ENCODE measurements around the gene ACIN1. TPM values are rescaled to one million over a fixed set of nuclear protein-coding genes. Genes with fewer than 3 reads are reported as not detected.
A peak's percentile ranks its signal among the peaks of the same experiment; 100 is the strongest.
"Not testable (repeated sequence)": the region's sequence is repeated elsewhere in the genome, so short reads cannot be mapped to it uniquely, and the experiment has no call there.

ACIN1 gene
- total RNA-seq, 2 experiments from 2014 or later = 166 to 167 TPM

- ChIA-PET POLR2A (interaction anchor here (0.6 to 1.5 kb wide), 5 partner anchors 10 to 162 kb away, joined by 3 to 8 read pairs (median 3); partner anchors contain the start of genes AJUBA and HAUS4), CTCF (interaction anchor here (0.5 to 2.7 kb wide), 9 partner anchors 15 to 78 kb away, joined by 3 to 12 read pairs (median 5); partner anchors contain the start of gene AJUBA)
- Mint-ChIP-seq H3K27ac (no peak overlapping the region), H3K36me3 (ENCODE audit: low read depth) (peaks cover 33% of the 10 kb centered on the region), H3K27me3 (no peaks in the 10 kb centered on the region), H3K9me3 (no peaks in the 10 kb centered on the region), H3K4me1 (peaks cover 26% of the 10 kb centered on the region), H3K4me3 (no peak overlapping the region)
- no peak for DNase-seq
These were observed 71.7 kb downstream of the ACIN1 start for GRCh38 chr14:23023022-23023794.

DNA sequence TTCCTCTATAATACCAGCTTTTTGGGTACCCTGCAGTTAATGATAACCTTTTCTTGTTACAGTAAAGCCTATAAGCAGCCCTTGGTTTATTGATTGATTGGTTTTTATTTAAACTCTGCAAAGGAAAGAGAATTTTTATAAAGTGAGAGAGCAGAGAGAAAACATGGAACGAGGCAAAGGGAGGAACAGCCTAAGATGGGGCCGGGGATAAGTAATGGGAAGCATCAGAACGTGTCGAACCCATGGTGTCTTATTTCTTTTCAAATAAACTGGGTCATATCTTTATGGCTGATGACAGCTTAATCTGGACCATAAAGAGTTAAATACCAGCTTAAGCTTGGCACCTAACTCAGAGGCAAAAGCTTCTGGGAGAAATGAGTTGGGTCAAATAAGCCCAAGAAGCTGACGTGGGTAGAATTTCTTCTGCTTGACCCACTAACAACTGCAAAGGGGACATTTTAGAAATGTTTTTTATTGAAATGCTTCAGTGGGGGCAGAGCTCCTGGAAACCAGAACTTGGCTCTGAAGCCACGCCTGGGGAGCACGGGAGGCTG is 73.0 kb downstream of the ACIN1 start:
- Mint-ChIP-seq H3K4me1 (peaks cover 22% of the 10 kb centered on the region), H3K27me3 (no peaks in the 10 kb centered on the region), H3K9me3 (no peaks in the 10 kb centered on the region), H3K27ac (no peak overlapping the region), H3K4me3 (no peak overlapping the region), H3K36me3 (ENCODE audit: low read depth) (peaks cover 28% of the 10 kb centered on the region)
- ChIA-PET POLR2A (interaction anchor here (0.8 to 1.6 kb wide), 3 partner anchors 11 to 65 kb away, joined by 3 to 4 read pairs (median 4); partner anchors contain the start of gene HAUS4), CTCF (interaction anchor here (1.2 to 2.1 kb wide), 3 partner anchors 15 to 36 kb away, joined by 3 to 5 read pairs (median 4); no protein-coding TSS in a partner anchor)
- no peak for DNase-seq

DNA sequence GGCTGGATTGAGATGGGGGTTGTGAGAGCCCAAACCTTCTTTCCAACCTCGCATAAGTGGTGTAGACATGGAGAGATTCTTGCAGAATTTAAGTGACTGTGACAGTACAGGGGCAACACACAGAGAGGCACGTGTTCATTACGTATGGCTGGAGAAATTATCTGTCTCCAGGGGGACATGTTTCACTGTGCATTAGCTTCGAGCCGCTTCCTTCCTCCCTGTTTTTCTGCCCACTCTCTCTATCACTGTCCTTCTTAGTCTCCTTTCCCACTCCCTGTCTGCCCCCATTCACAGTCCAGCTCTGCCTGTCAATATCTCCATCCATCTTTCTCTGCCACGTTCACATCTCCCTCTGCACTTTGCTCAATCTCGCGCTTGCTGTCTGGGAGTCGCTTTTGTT is 73.5 kb downstream of the ACIN1 start:
- peaks cover 28% of the 10 kb centered on the region for H3K36me3 Mint-ChIP-seq (ENCODE audit: low read depth)
- DNase-seq = no peak
- ChIA-PET POLR2A (interaction anchor here (1.0 to 1.9 kb wide), 4 partner anchors 7 to 65 kb away, joined by 3 to 10 read pairs (median 4); partner anchors contain the start of gene HAUS4), CTCF (interaction anchor here (1.6 to 2.1 kb wide), 2 partner anchors 26 to 35 kb away, joined by 4 to 5 read pairs; no protein-coding TSS in a partner anchor)
- H3K27ac Mint-ChIP-seq = no peak overlapping the region
- H3K4me3 Mint-ChIP-seq = no peak overlapping the region
- H3K9me3 Mint-ChIP-seq = no peaks in the 10 kb centered on the region
- H3K27me3 Mint-ChIP-seq = no peaks in the 10 kb centered on the region
- peaks cover 22% of the 10 kb centered on the region for H3K4me1 Mint-ChIP-seq

GRCh38 chr14:23020143-23021128 is 74.5 kb downstream of the ACIN1 start:
- Mint-ChIP-seq H3K4me3 (no peak overlapping the region), H3K27me3 (no peaks in the 10 kb centered on the region), H3K4me1 (peaks cover 16% of the 10 kb centered on the region), H3K27ac (no peak overlapping the region), H3K9me3 (no peaks in the 10 kb centered on the region), H3K36me3 (ENCODE audit: low read depth) (peaks cover 18% of the 10 kb centered on the region)
- ChIA-PET CTCF (interaction anchor here (0.6 to 1.4 kb wide), 3 partner anchors 14 to 52 kb away, joined by 4 to 5 read pairs (median 4); no protein-coding TSS in a partner anchor), POLR2A (interaction anchor here (1.0 to 1.9 kb wide), 4 partner anchors 8 to 64 kb away, joined by 3 to 10 read pairs (median 4); partner anchors contain the start of gene HAUS4)
- no peak for DNase-seq

DNA sequence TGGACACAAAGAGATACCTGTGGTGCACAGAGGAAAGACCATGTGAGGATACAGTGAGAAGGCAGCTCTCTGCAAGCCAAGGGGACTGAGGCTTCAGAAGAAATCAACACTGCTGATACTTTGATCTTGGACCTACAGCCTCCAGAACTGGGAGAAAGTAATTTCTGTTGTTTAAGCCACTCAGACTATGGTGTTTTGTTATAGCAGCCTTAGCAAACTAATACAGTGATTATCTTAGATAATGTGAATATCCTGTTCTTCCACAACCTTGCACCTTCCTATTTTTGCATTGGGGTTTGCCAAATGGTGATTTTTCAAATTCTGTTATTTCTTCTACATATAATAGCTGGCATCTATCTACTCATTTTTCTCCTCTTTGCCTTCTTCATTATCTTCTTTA is 76.8 kb downstream of the ACIN1 start:
- no peak for DNase-seq
- Mint-ChIP-seq H3K9me3 (no peaks in the 10 kb centered on the region), H3K4me1 (peaks cover 6% of the 10 kb centered on the region), H3K27ac (no peak overlapping the region), H3K36me3 (ENCODE audit: low read depth) (no peaks in the 10 kb centered on the region), H3K27me3 (no peaks in the 10 kb centered on the region), H3K4me3 (no peak overlapping the region)
- POLR2A ChIA-PET = no interaction called here
- CTCF ChIA-PET = no interaction called here

GRCh38 chr14:23017091-23017490 is 77.8 kb downstream of the ACIN1 start:
- no peak overlapping the region for H3K27ac Mint-ChIP-seq
- CTCF ChIA-PET = interaction anchor here (1.2 to 1.6 kb wide), 4 partner anchors 10 to 41 kb away, joined by 3 to 9 read pairs (median 4); no protein-coding TSS in a partner anchor

DNA sequence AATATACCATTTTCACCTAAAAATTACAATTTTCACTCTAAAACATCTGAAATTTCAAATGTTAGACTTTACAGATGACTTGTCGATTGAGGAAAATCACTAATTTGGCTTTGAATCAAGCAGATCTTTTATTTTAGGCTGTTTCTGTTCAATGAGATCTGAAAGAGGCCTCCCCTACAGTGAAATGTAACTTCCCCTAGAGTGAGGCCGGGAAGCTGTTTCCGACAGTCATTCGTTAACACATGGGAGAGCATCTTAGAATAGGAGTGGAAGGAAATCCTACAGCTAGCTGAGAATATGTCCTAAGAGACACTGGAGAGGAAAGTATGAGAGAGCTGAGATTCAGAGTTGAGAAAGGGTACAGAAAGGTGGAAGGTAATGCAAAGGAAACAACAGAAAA is 79.3 kb downstream of the ACIN1 start:
- Mint-ChIP-seq H3K27ac (no peak overlapping the region), H3K27me3 (no peaks in the 10 kb centered on the region), H3K4me3 (no peak overlapping the region), H3K36me3 (ENCODE audit: low read depth) (no peaks in the 10 kb centered on the region), H3K4me1 (peaks cover 6% of the 10 kb centered on the region), H3K9me3 (no peaks in the 10 kb centered on the region)
- ChIA-PET POLR2A (interaction anchor here (2.0 kb wide), 1 partner anchor 9 kb away, joined by 15 read pairs; no protein-coding TSS in a partner anchor), CTCF (interaction anchor here (1.0 to 1.6 kb wide), 3 partner anchors 29 to 53 kb away, joined by 4 to 5 read pairs (median 4); no protein-coding TSS in a partner anchor)
- no peak for DNase-seq

More at GRCh38 chr14:23017091-23017490, 77.8 kb downstream of the ACIN1 start:
- POLR2A ChIA-PET = interaction anchor here (2.0 kb wide), 1 partner anchor 10 kb away, joined by 15 read pairs; no protein-coding TSS in a partner anchor
- H3K4me3 Mint-ChIP-seq = no peak overlapping the region
- H3K4me1 Mint-ChIP-seq = peaks cover 2% of the 10 kb centered on the region
- no peaks in the 10 kb centered on the region for H3K36me3 Mint-ChIP-seq (ENCODE audit: low read depth)
- no peaks in the 10 kb centered on the region for H3K9me3 Mint-ChIP-seq
- DNase-seq = no peak
- no peaks in the 10 kb centered on the region for H3K27me3 Mint-ChIP-seq

DNA sequence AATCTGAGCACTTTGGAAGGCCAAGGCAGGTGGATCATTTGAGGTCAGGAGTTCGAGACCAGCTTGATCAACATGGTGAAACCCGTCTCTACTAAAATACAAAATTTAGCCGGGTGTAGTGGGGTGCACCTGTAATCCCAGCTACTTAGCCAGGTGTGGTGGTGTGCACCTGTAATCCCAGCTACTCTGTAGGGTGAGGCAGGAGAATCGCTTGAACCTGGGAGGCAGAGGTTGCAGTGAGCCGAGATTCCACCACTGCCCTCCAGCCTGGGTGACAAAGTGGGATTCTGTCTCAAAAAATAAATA is 81.2 kb downstream of the ACIN1 start:
- peaks cover 21% of the 10 kb centered on the region for H3K4me1 Mint-ChIP-seq
- not testable (repeated sequence) for H3K9me3 Mint-ChIP-seq; H3K27ac Mint-ChIP-seq; H3K36me3 Mint-ChIP-seq (ENCODE audit: low read depth); H3K27me3 Mint-ChIP-seq; H3K4me3 Mint-ChIP-seq; DNase-seq
- CTCF ChIA-PET = interaction anchor here (1.3 to 1.7 kb wide), 3 partner anchors 28 to 55 kb away, joined by 3 to 9 read pairs (median 5); no protein-coding TSS in a partner anchor
- POLR2A ChIA-PET = interaction anchor here (1.2 kb wide), 1 partner anchor 27 kb away, joined by 5 read pairs; no protein-coding TSS in a partner anchor

DNA sequence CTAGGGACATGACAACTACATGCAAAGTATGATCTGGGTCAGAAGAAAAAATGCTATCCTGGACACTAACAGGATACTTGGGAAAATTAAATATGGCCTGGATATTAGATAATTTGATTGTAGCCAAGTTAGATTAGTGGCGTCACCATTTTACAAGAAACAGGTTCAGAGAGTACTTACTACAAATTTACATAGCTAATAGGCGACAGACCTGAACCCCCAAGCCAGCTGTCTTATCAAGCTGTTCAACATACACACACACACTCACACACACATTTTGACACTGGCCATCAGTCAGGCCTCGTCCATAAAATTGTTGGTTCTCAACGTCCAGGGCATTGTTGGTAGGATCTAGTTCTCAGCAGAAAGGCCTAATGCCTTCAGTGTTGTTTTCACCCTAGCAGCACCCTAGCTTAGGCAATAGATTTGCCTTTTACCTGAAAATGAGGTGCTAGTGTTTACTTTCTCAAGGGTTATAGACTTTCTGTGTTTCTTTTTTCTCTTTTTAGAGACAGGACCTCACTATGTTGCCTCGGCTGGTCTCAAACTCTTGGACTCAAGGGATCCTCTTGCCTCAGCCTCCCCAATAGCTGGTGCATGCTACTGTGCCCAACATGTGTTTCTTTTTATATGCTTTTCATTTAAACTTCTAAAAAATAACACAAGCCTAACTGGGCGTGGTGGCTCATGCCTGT is 81.7 kb downstream of the ACIN1 start:
- CTCF ChIA-PET = interaction anchor here (1.3 to 1.7 kb wide), 3 partner anchors 27 to 56 kb away, joined by 3 to 9 read pairs (median 5); no protein-coding TSS in a partner anchor
- no peak overlapping the region for H3K27ac Mint-ChIP-seq
- H3K4me3 Mint-ChIP-seq = no peak overlapping the region
- peaks cover 26% of the 10 kb centered on the region for H3K4me1 Mint-ChIP-seq
- POLR2A ChIA-PET = interaction anchor here (1.2 kb wide), 2 partner anchors 10 to 27 kb away, joined by 3 to 5 read pairs; no protein-coding TSS in a partner anchor
- DNase-seq = no peak
- H3K27me3 Mint-ChIP-seq = no peaks in the 10 kb centered on the region
- no peaks in the 10 kb centered on the region for H3K9me3 Mint-ChIP-seq
- peaks cover 2% of the 10 kb centered on the region for H3K36me3 Mint-ChIP-seq (ENCODE audit: low read depth)

DNA sequence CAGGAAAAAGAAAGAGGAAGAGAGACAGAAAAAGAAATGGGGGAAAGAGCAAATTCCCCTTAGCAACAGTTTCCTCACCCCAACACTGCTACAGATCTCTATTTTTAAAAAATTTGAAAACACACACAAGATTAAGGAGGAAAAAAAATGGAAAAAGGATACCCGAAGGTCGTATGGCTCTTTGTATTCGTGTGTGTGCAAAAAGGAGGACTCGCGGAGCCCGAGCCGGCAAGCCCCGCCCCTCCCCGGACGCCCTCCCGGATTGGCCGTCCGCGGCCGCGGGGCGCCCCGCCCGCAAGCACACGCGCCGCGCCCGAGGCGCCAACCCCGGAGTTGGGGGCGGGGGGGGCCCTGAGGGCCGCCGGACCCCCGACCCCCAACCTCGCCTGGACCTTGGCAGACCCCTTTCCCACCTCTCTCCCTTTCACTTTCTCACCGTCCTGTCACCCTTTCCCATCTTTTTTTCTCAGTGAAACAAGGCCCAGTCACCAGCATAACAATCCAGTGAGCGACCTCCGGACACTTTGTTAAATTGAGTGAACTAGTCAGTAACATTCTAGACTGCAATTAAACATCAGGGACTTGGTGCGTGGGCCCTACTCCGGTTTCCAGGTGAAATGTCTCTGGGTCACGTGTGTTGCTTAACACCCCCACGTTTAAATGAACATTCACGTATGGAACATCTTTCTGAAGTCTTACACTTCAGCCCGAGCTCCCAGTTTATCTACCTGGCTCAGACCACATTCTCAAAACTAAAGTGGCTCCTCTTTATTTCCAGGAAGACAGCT is 84.8 kb downstream of the ACIN1 start, which contains the start of gene C14orf93:
Gene C14orf93, minus strand, starts transcription at position 205 of the 788 bp plus-strand sequence. CDS start 11,120 bp downstream, outside the sequence.
- DNase-seq = peak; percentile 86
- Mint-ChIP-seq H3K9me3 (no peaks in the 10 kb centered on the region), H3K27ac (peak within 1 kb of the TSS; percentile 94), H3K36me3 (ENCODE audit: low read depth) (peaks cover 2% of the 10 kb centered on the region), H3K27me3 (no peaks in the 10 kb centered on the region), H3K4me1 (peaks cover 47% of the 10 kb centered on the region), H3K4me3 (peak within 1 kb of the TSS; percentile 95)
- ChIA-PET CTCF (interaction anchor here (0.7 to 1.2 kb wide), 5 partner anchors 14 to 59 kb away, joined by 3 to 6 read pairs (median 4); no protein-coding TSS in a partner anchor), POLR2A (interaction anchor here (1.1 to 1.2 kb wide), 2 partner anchors 11 to 14 kb away, joined by 3 to 4 read pairs; no protein-coding TSS in a partner anchor)

Measured in activated CD4-positive, alpha-beta memory T cell treated with anti-CD3 and anti-CD28 coated beads, Interleukin-2, amount 10 ng/mL, durations not matched to agents 7 days and 5 days (primary cell).